Fibroblast of villous mesenchyme (primary cell): ENCODE results near the gene PLCL1. TPM values are rescaled to one million over a fixed set of nuclear protein-coding genes. Genes with fewer than 3 reads are reported as not detected.

Experiments used
- DNase-seq: peaks from one replicate; pipeline ENCODE4 v3.0.0-alpha.2; 2010; ENCODE audit warnings: low read depth
- H3K4me3 ChIP-seq: 2 replicates; pipeline ENCODE4 v1.5.1; 2011; ENCODE audit warnings: low read depth, mild to moderate bottlenecking, low read length
- CTCF ChIP-seq: IDR thresholded peaks from 2 replicates; pipeline ENCODE4 v1.5.1; 2012; ENCODE audit warnings: low read depth, mild to moderate bottlenecking, low read length; ENCODE audit not compliant: insufficient read depth
- total RNA-seq: library from RNA; depleted of rRNA; stranded (reverse); fragments of >200 nt; gene quantifications from 2 replicates; pipeline ENCODE4 v1.2.3, GENCODE V29; 2012

Gene PLCL1
- total RNA-seq, 1 donor = 0.43 TPM

GRCh38 chr2:197869501-197870111 is 65.2 kb downstream of the PLCL1 start:
- H3K4me3 ChIP-seq = no peak overlapping the region
- no peak for TF ChIP-seq CTCF
- DNase-seq = peak; percentile 67

DNA sequence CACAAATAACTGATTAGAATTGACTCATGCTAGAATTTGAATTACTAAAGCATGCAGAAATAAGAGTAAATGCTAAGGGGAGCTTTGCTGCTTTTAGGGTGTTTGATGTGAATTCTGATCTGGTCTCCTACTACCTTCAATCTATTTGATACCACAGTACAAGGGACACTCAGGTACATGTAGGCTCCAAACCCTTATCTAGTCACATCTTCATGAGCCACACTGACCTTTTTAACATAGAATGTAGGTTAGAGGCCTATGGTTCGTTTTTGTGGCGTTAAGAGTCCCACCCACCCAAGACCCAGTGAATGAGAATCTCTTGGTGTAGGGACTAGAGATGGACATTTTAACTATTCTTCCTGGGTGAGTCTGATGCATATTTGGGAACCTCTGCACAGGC is 65.7 kb downstream of the PLCL1 start:
- DNase-seq = no peak
- TF ChIP-seq CTCF = no peak
- no peak overlapping the region for H3K4me3 ChIP-seq

DNA sequence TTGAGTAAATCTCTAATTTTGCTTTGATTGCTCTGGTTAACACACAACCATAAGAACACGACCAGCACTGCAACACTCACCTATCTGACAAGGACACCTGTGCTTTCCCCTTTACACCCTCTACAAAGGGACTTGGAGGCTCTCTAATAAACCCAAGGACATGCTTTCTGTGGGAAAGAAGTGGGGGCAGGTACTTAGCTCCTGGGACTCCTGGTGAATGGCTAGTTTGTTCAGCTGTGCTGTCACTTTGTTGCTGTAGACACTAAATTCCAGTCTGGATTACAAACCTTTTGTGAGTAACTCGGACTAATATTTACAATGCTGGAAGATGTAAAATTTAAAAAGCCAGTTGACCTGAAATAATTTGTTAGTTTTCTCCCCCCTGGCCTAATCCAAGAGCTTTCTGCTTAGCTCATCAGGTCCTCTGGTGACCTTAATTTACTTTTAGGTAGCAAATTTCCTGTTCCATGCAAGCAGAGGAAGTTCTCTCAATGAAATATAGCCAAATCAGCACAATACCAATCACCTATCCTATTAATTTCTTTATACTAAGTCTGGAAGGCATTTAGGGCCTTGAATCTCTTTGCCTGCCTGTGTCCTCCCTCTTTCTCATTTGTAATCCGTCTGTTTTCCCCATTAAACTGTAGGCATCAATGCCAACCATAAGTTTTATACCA is 67.5 kb downstream of the PLCL1 start:
- no peak for DNase-seq
- no peak for TF ChIP-seq CTCF

DNA sequence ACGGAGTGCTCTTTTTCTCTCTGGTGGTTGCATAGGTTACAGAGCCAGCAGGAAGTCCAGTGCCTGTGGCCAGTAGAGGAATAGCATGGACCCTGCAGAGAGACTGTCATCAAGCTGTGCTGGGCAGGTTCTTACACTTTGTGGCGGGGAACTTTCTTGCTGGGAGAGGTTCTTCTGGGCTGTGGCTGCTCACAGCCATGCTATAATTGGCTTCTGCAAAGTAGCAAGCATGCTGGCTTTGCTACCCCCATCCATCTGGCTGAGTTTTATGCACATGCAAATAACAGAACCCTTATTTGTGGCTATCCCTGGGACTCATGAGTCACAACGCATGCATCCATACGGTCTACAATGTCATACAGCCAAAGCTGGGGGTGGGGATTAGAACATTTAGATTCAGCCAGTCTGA is 68.9 kb downstream of the PLCL1 start:
- peak; percentile 14 for TF ChIP-seq CTCF
- DNase-seq = peak; percentile 19
- H3K4me3 ChIP-seq = no peak overlapping the region

More for the DNA sequence above, 67.5 kb downstream of the PLCL1 start:
- no peak overlapping the region for H3K4me3 ChIP-seq

- no peak for TF ChIP-seq CTCF
- no peak for DNase-seq
- H3K4me3 ChIP-seq = no peak overlapping the region
These were observed 71.4 kb downstream of the PLCL1 start for GRCh38 chr2:197875763-197876162.

DNA sequence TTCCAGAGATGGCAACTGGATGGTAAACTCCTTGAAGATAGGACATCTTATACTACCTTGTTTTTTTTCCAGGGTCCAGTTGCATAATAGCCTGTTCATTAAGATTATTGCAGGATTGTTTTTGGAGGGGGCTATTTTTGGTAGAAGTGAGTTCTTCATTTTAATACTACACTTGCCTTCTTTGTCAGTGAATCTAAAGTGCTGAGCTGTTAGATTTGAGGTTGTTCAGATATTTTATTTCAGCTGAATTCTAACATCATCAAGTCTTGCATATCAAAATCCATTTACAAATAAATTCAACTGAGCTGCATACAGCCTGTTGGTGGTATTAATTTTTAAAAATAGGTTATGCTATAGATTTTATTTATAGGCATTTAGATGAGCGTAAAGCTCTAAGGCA is 72.1 kb downstream of the PLCL1 start:
- no peak for DNase-seq
- TF ChIP-seq CTCF = no peak
- no peak overlapping the region for H3K4me3 ChIP-seq
